ELF-1 (cell line): ENCODE results near the gene TAS1R1.

ENCODE experiments used
- DNase-seq: peaks from one replicate; pipeline ENCODE4 v3.0.0-alpha.2; 2016; ENCODE audit warnings: low read depth, low spot score

The TAS1R1 gene

GRCh38 chr1:6554907-6555778 lies at the start of gene TAS1R1:
Gene TAS1R1, plus strand, starts transcription at chr1:6555307. Its CDS starts 67 bp downstream, at chr1:6555374.
- DNase-seq = no peak

GRCh38 chr1:6505367-6506209 lies 49.5 kb upstream of the TAS1R1 start:
- DNase-seq = no peak

GRCh38 chr1:6506210-6507036 lies 48.7 kb upstream of the TAS1R1 start:
- DNase-seq = no peak

GRCh38 chr1:6507037-6507428 lies 48.1 kb upstream of the TAS1R1 start:
- DNase-seq = no peak

- no peak for DNase-seq
Observed at GRCh38 chr1:6507461-6507911, 47.6 kb upstream of the TAS1R1 start.

- no peak for DNase-seq
Observed at GRCh38 chr1:6508154-6508815, 46.8 kb upstream of the TAS1R1 start.

- no peak for DNase-seq
Observed at GRCh38 chr1:6508816-6509189, 46.3 kb upstream of the TAS1R1 start.

- no peak for DNase-seq
Observed at GRCh38 chr1:6509220-6509918, 45.7 kb upstream of the TAS1R1 start.

- no peak for DNase-seq
Observed at GRCh38 chr1:6509919-6510291, 45.2 kb upstream of the TAS1R1 start.

- no peak for DNase-seq
Observed at GRCh38 chr1:6510493-6510892, 44.6 kb upstream of the TAS1R1 start.

GRCh38 chr1:6511056-6511455 lies 44.1 kb upstream of the TAS1R1 start:
- no peak for DNase-seq

GRCh38 chr1:6511561-6512244 lies 43.4 kb upstream of the TAS1R1 start:
- DNase-seq = no peak

- DNase-seq = no peak
Observed at GRCh38 chr1:6512245-6512907, 42.7 kb upstream of the TAS1R1 start.

- no peak for DNase-seq
Observed at GRCh38 chr1:6512908-6513280, 42.2 kb upstream of the TAS1R1 start.

- peak; percentile 89 for DNase-seq
Observed at GRCh38 chr1:6513320-6513801, 41.7 kb upstream of the TAS1R1 start.

- DNase-seq = no peak
Observed at GRCh38 chr1:6515771-6516170, 39.3 kb upstream of the TAS1R1 start.

- DNase-seq = peak; percentile 86
Observed at GRCh38 chr1:6517435-6517851, 37.7 kb upstream of the TAS1R1 start.

GRCh38 chr1:6519491-6519934 lies 35.6 kb upstream of the TAS1R1 start:
- DNase-seq = no peak
